HG03457 (cell line): ENCODE results near the gene SYNRG.

ENCODE experiments used
- ATAC-seq: cut with Tn5 transposase; IDR thresholded peaks from one replicate; pipeline ENCODE4 v1.9.1; 2021; ENCODE audit warnings: moderate number of reproducible peaks; ENCODE audit not compliant: unreplicated experiment

The SYNRG gene

DNA sequence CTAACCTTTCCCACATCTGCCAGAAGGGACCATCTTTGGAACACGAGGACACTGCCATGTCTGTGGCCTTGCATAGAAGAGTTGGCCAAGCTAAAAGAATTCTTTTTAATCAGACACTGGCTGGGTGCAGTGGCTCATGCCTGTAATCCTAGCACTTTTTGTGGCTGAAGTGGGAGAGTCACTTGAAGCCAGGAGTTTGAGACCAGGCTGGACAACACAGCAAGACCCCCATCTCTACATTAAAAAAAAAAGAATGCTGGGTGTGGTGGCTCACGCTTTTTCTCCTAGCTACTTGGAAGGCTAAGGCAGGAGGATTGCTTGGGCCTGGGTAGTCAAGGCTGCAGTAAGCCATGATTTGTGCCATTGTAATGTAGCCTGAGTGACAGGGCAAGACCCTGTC lies 128.8 kb downstream of the SYNRG start:
- no peak for ATAC-seq

DNA sequence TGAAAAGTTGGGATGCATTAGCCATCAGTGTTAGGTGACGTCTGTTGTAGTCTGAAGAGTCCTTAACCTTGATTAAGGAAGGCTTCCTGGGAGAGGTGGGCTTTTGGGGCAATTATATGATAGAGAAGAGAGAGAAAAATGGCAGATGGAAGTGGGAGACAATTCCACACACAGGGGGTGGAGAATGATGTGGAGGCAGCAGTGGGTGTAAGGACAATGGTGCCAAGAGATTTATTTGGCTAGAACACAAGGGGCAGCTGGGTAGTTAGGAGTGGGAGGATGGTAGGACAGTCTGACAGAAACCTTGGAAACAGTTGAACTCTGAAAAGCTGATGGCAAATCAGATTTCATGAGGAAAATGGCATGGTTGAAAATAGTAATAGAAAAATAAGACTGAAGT lies 130.2 kb downstream of the SYNRG start:
- ATAC-seq = no peak

GRCh38 chr17:37478187-37478586 lies 131.0 kb downstream of the SYNRG start:
- no peak for ATAC-seq

- ATAC-seq = no peak
These were observed 132.6 kb downstream of the SYNRG start for GRCh38 chr17:37476431-37477120.

GRCh38 chr17:37475731-37476420 lies 133.3 kb downstream of the SYNRG start:
- no peak for ATAC-seq

GRCh38 chr17:37470181-37470580 lies 139.0 kb downstream of the SYNRG start:
- no peak for ATAC-seq

DNA sequence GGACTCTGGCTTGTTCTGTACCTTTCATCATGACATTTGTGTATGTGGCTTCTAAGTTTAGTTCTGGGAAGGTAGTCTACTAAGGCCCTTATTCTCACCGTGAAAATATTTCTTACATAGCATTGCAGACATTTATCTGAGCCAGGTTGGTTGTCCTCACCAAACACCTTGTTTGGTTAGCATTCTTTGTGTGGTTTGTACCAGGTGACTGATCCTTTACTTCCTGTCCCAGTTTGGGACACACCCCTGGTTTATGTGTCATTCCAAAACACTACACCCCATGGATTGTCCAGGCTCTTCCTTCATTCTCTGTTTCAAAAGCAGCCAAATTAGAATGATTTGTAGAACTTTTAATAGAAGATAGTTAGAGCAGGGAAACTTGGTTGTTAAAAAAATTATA lies 142.7 kb downstream of the SYNRG start:
- ATAC-seq = no peak

- ATAC-seq = no peak
These were observed 144.1 kb downstream of the SYNRG start for GRCh38 chr17:37465069-37465616.
